Nephron (organoid): Measurements from ENCODE around the gene PRKCH.

Source experiments
- H3K27ac Mint-ChIP-seq, 3 experiments: 2 replicates each; pipeline ENCODE4 v1.8.0; 2020; ENCODE audit warnings: mixed read lengths in 3 of 3, mild to moderate bottlenecking in 2 of 3, moderate library complexity in 1 of 3
- H3K27me3 Mint-ChIP-seq: 2 replicates; pipeline ENCODE4 v1.8.0; 2021; ENCODE audit warnings: low read depth, mild to moderate bottlenecking, moderate library complexity, mixed read lengths
- H3K36me3 Mint-ChIP-seq: 2 replicates; pipeline ENCODE4 v1.8.0; 2020; ENCODE audit warnings: low read depth, mixed read lengths
- H3K4me1 Mint-ChIP-seq: 2 replicates; pipeline ENCODE4 v1.8.0; 2020; ENCODE audit warnings: mixed read lengths
- H3K4me3 Mint-ChIP-seq, 3 experiments: 2 replicates each; pipeline ENCODE4 v1.8.0; 2020; ENCODE audit warnings: mild to moderate bottlenecking in 3 of 3, mixed read lengths in 3 of 3, moderate library complexity in 2 of 3
- H3K9me3 Mint-ChIP-seq: 2 replicates; pipeline ENCODE4 v1.8.0; 2020; ENCODE audit warnings: mixed read lengths
- TF ChIP-seq, protein P1 (sequence below), 3 experiments: fragments of 200-600 bp; sonication (generic); IDR thresholded peaks; one replicate each; pipeline ENCODE4 v1.5.0; 2021; ENCODE audit warnings: antibody characterized with exemption in 3 of 3; ENCODE audit not compliant: unreplicated experiment in 3 of 3

PRKCH gene

DNA sequence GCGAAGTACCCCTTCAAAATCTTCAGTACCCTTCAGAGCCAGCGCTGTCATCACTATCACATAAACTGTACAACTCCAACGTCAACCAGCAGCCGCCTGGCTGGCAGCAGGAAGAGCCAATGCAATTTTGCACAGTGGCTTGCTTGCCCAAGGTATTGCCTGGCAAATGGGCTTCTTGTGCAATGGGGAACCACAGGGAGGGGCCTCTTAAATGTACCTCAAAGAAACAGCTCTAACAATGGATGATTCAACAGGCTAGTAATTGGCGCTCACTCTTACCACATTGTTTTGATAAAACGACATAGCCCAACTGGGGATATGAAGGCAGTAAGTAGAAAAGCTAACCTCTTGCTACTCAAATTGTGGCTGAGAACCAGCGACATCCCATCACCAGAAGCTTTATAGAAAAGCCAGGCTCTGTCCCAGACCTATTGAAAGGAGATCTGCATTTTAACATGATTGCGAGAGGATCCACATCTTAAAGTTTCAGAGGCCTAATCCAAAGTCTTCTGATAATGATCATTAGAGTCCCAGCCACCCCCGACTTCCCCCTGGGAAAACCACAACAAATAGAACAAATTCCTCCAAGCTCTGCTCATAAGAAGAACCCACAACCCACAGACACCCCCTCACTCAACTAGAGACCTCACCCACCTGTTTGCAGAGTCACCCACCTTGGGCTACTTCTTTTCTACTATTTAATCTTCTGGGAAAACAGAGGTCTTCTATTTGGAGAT, 248.6 kb downstream of the PRKCH start:
- TF ChIP-seq, protein P1, sequence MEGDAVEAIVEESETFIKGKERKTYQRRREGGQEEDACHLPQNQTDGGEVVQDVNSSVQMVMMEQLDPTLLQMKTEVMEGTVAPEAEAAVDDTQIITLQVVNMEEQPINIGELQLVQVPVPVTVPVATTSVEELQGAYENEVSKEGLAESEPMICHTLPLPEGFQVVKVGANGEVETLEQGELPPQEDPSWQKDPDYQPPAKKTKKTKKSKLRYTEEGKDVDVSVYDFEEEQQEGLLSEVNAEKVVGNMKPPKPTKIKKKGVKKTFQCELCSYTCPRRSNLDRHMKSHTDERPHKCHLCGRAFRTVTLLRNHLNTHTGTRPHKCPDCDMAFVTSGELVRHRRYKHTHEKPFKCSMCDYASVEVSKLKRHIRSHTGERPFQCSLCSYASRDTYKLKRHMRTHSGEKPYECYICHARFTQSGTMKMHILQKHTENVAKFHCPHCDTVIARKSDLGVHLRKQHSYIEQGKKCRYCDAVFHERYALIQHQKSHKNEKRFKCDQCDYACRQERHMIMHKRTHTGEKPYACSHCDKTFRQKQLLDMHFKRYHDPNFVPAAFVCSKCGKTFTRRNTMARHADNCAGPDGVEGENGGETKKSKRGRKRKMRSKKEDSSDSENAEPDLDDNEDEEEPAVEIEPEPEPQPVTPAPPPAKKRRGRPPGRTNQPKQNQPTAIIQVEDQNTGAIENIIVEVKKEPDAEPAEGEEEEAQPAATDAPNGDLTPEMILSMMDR (IDR thresholded peaks at IDR 0.05; ENCODE audit: unreplicated experiment in 3 of 3), result no peak
- Mint-ChIP-seq H3K4me1 (peaks cover 61% of the 10 kb centered on the region), H3K27me3 (peaks cover 22% of the 10 kb centered on the region)

DNA sequence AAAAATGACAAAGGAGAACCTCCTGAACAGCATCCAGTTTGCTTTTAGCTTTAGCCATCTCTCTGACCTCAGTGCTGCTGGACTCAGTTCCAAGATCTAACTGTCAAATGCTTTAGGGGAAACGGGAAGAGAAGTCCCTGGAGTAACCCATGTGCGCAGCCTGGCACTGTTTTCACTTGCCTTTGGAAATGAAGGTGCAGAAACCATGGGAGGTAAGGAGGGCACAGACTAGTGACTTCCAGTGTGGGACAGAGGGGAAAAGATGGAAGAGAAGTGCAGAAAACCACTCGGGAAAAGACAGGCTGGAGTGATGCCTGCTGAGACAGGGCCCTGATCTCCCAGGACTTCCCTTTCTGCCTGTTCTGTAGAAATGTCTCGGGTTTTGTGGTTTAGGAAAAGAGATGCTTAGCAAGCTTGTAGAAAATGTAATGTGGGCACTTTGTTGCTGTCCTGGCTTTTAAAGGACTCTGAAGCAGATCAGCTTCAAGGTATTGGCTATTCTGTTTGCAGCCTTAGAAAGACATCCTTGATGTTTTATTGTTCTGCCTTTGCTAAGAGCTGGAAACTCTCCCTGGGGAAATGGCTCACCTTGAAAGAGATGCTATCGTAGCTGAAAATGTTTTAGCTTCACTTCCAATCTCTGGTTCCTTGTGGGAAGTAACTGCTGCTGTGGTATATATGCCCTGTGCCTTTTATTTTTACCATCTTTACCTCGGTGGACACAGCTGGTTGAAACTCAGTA, 249.3 kb downstream of the PRKCH start:
- peaks cover 66% of the 10 kb centered on the region for H3K4me1 Mint-ChIP-seq
- H3K9me3 Mint-ChIP-seq, result no peaks in the 10 kb centered on the region
- H3K27me3 Mint-ChIP-seq, result peaks cover 26% of the 10 kb centered on the region
- TF ChIP-seq, protein P1 (IDR thresholded peaks at IDR 0.05; ENCODE audit: unreplicated experiment in 3 of 3), result no peak
- peak overlapping the region in 2 of 3 experiments; percentile 5 to 43 for H3K27ac Mint-ChIP-seq
- no peaks in the 10 kb centered on the region for H3K36me3 Mint-ChIP-seq
- H3K4me3 Mint-ChIP-seq, result no peak overlapping the region

More for the DNA sequence above, 248.6 kb downstream of the PRKCH start:
- no peaks in the 10 kb centered on the region for H3K9me3 Mint-ChIP-seq
- no peaks in the 10 kb centered on the region for H3K36me3 Mint-ChIP-seq
- H3K27ac Mint-ChIP-seq, result peak overlapping the region in 2 of 3 experiments; percentile 5 to 43
- H3K4me3 Mint-ChIP-seq, result no peak overlapping the region

DNA sequence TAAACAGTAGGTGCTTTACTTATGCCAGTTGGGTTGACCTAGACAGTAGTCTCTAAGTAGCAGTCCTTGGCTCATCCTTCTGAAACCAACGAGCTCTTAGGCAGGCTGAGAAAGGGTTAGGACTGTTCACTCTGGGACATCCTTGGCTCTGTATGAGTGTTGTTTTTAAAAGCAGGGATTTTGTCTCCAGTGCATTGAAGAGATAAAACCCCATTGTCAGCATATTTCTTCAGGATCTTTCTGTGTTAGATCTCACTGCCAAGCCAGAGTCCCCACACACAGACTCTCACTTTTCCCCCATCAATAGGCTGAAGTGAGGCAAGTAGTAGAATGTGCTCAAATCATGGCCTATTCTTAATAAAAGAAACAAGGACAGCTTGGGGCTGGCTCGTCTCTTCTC, 250.5 kb downstream of the PRKCH start:
- peaks cover 56% of the 10 kb centered on the region for H3K4me1 Mint-ChIP-seq

DNA sequence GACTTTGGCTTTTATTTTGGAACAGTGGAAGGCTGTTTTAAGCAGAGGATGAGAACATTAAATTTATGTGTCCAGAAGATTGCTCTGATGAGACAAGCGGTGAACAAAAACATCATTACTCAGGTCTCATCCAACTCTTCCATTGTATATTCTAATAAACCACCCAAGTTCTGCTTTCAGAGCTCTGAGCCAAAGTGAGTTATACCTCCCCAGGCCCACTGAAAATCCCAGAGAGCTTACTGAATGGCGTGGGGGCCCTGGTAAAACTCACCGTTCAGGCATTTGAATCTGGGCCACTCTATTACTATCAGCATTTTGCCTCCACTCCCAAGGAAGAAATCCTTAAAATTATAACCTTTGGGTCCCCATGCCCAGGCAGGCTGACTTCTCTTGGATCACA, 251.9 kb downstream of the PRKCH start:
- Mint-ChIP-seq H3K36me3 (no peaks in the 10 kb centered on the region), H3K27me3 (peaks cover 22% of the 10 kb centered on the region), H3K9me3 (no peaks in the 10 kb centered on the region), H3K4me1 (peaks cover 50% of the 10 kb centered on the region), H3K27ac (peak overlapping the region; percentile 7 to 71 (median 49)), H3K4me3 (no peak overlapping the region)
- TF ChIP-seq, protein P1 (IDR thresholded peaks at IDR 0.05; ENCODE audit: unreplicated experiment in 3 of 3), result no peak

More for the DNA sequence above, 250.5 kb downstream of the PRKCH start:
- Mint-ChIP-seq H3K27me3 (peaks cover 26% of the 10 kb centered on the region), H3K27ac (no peak overlapping the region), H3K36me3 (no peaks in the 10 kb centered on the region), H3K9me3 (no peaks in the 10 kb centered on the region), H3K4me3 (no peak overlapping the region)
- TF ChIP-seq, protein P1 (IDR thresholded peaks at IDR 0.05; ENCODE audit: unreplicated experiment in 3 of 3), result no peak

DNA sequence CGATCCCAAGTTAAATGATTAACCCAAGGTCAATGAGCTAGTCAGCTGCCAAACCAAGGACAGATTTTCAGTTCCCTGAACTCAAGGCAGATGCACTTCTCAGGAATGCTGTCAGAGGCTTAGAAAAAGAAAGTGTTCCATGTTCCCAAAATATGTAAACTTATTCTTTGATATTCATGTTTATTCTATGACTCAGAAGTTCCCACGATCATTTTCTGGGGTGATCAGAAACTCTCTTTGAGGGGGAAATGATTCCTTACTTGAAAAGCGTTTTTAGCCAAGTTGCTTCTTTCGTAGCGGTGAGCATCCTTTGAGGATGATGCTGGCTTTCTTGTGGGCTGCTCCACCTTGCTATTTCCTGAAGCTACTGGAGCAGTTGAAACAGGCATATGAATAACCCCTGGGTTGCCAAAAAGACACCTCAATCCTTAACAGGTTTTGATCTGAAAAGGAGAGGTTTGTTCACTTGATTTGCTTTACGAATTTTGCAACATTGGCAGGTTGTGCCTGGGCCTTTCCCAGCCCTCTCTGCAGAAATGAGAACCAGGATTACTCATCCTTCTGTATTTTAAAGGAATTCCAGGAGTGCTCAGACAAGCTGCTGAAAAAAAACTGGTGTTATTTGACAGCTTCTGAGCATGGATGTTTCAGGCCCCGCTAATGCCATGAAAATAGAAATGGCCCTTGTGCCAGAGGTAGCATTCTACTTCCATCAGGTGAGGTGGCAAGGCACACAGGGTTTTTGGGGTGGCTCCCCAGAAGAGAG, 252.6 kb downstream of the PRKCH start:
- H3K27ac Mint-ChIP-seq, result peak overlapping the region; percentile 7 to 71 (median 49)
- H3K4me3 Mint-ChIP-seq, result no peak overlapping the region
- H3K9me3 Mint-ChIP-seq, result no peaks in the 10 kb centered on the region
- no peaks in the 10 kb centered on the region for H3K36me3 Mint-ChIP-seq
- H3K4me1 Mint-ChIP-seq, result peaks cover 46% of the 10 kb centered on the region
- TF ChIP-seq, protein P1 (IDR thresholded peaks at IDR 0.05; ENCODE audit: unreplicated experiment in 3 of 3), result no peak
- H3K27me3 Mint-ChIP-seq, result peaks cover 18% of the 10 kb centered on the region
